Astrocyte of the spinal cord (primary cell): ENCODE results near the gene R3HDM4.

Experiments
- DNase-seq: peaks from one replicate; pipeline ENCODE4 v3.0.0; 2011; ENCODE audit warnings: low read depth, low spot score
- H3K4me3 ChIP-seq: 2 replicates; pipeline ENCODE4 v1.5.1; 2011; ENCODE audit warnings: low read depth, mild to moderate bottlenecking, low read length, moderate library complexity
- CTCF ChIP-seq: IDR thresholded peaks from 2 replicates; pipeline ENCODE4 v1.5.1; 2012; ENCODE audit warnings: low read depth, mild to moderate bottlenecking, low read length, inconsistent platforms
- in situ Hi-C: cut with HindIII; loops from 2 replicates; pipeline ENCODE4 v1.10.0; 2017; ENCODE audit warnings: low sequenced_read_pairs

The R3HDM4 gene

GRCh38 chr19:918481-919198 lies 5.6 kb upstream of the R3HDM4 start:
- TF ChIP-seq CTCF = no peak
- in situ Hi-C loops = no loop called here
- DNase-seq = no peak
- H3K4me3 ChIP-seq = no peak overlapping the region

GRCh38 chr19:918152-918437 lies 5.1 kb upstream of the R3HDM4 start:
- DNase-seq = no peak
- in situ Hi-C loops = no loop called here
- no peak for TF ChIP-seq CTCF
- H3K4me3 ChIP-seq = no peak overlapping the region

GRCh38 chr19:917323-918151 lies 4.5 kb upstream of the R3HDM4 start, which contains the start of gene KISS1R:
Gene KISS1R, plus strand, starts transcription at chr19:917333. Its CDS starts 170 bp downstream, at chr19:917503.
- H3K4me3 ChIP-seq = no peak within 1 kb of the TSS
- DNase-seq = no peak
- in situ Hi-C loops = no loop called here
- TF ChIP-seq CTCF = peak; percentile 40

- DNase-seq = no peak
- no peak overlapping the region for H3K4me3 ChIP-seq
- TF ChIP-seq CTCF = no peak
- in situ Hi-C loops = no loop called here
Measured at GRCh38 chr19:916645-917322, 3.8 kb upstream of the R3HDM4 start.

GRCh38 chr19:912181-913079 lies 589 bp downstream of the R3HDM4 start:
- no peak for TF ChIP-seq CTCF
- in situ Hi-C loops = no loop called here
- no peak for DNase-seq
- H3K4me3 ChIP-seq = peak overlapping the region; percentile 89
